Activated naive CD8-positive, alpha-beta T cell treated with anti-CD3 and anti-CD28 coated beads for 36 hours (primary cell): Measurements from ENCODE around the gene LLGL2. TPM values are rescaled to one million over a fixed set of nuclear protein-coding genes. Genes with fewer than 3 reads are reported as not detected.

Source experiments
- DNase-seq: peaks from one replicate; pipeline ENCODE4 v3.0.0; 2021
- H3K27ac Mint-ChIP-seq: one replicate; pipeline ENCODE4 v1.8.0; 2022; ENCODE audit warnings: mild to moderate bottlenecking, moderate library complexity, mixed read lengths
- H3K27me3 Mint-ChIP-seq: one replicate; pipeline ENCODE4 v1.8.0; 2022; ENCODE audit warnings: mild to moderate bottlenecking, mixed read lengths
- H3K36me3 Mint-ChIP-seq: one replicate; pipeline ENCODE4 v1.8.0; 2021; ENCODE audit warnings: mild to moderate bottlenecking, mixed read lengths
- H3K4me1 Mint-ChIP-seq: one replicate; pipeline ENCODE4 v1.8.0; 2021; ENCODE audit warnings: mixed read lengths
- H3K4me3 Mint-ChIP-seq: one replicate; pipeline ENCODE4 v1.8.0; 2022; ENCODE audit warnings: mild to moderate bottlenecking, moderate library complexity, mixed read lengths
- H3K9me3 Mint-ChIP-seq: one replicate; pipeline ENCODE4 v1.8.0; 2022; ENCODE audit warnings: mixed read lengths
- total RNA-seq, 2 experiments: library from RNA; stranded (reverse); gene quantifications; one replicate each; pipeline ENCODE4 v1.2.3, GENCODE V29; 2021

Gene LLGL2
- total RNA-seq, 2 experiments from 2014 or later = 4.8 to 5.0 TPM

GRCh38 chr17:75557852-75558665, 32.6 kb downstream of the LLGL2 start:
- Mint-ChIP-seq H3K27ac (no peak overlapping the region), H3K4me3 (no peak overlapping the region), H3K4me1 (no peaks in the 10 kb centered on the region), H3K27me3 (no peaks in the 10 kb centered on the region), H3K9me3 (no peaks in the 10 kb centered on the region), H3K36me3 (no peaks in the 10 kb centered on the region)
- DNase-seq = no peak

- H3K36me3 Mint-ChIP-seq = no peaks in the 10 kb centered on the region
- H3K4me3 Mint-ChIP-seq = no peak overlapping the region
- H3K27ac Mint-ChIP-seq = no peak overlapping the region
- H3K9me3 Mint-ChIP-seq = no peaks in the 10 kb centered on the region
- DNase-seq = no peak
- H3K4me1 Mint-ChIP-seq = no peaks in the 10 kb centered on the region
- H3K27me3 Mint-ChIP-seq = no peaks in the 10 kb centered on the region
These were observed 33.4 kb downstream of the LLGL2 start for GRCh38 chr17:75558666-75559530.

- H3K27ac Mint-ChIP-seq = no peak overlapping the region
These were observed 34.5 kb downstream of the LLGL2 start for GRCh38 chr17:75559958-75560533.

GRCh38 chr17:75561927-75562603, 36.6 kb downstream of the LLGL2 start:
- Mint-ChIP-seq H3K4me3 (no peak overlapping the region), H3K9me3 (no peaks in the 10 kb centered on the region)

More at GRCh38 chr17:75559958-75560533, 34.5 kb downstream of the LLGL2 start:
- H3K4me3 Mint-ChIP-seq = no peak overlapping the region
- no peaks in the 10 kb centered on the region for H3K36me3 Mint-ChIP-seq
- no peaks in the 10 kb centered on the region for H3K27me3 Mint-ChIP-seq
- H3K4me1 Mint-ChIP-seq = no peaks in the 10 kb centered on the region
- DNase-seq = no peak
- no peaks in the 10 kb centered on the region for H3K9me3 Mint-ChIP-seq

DNA sequence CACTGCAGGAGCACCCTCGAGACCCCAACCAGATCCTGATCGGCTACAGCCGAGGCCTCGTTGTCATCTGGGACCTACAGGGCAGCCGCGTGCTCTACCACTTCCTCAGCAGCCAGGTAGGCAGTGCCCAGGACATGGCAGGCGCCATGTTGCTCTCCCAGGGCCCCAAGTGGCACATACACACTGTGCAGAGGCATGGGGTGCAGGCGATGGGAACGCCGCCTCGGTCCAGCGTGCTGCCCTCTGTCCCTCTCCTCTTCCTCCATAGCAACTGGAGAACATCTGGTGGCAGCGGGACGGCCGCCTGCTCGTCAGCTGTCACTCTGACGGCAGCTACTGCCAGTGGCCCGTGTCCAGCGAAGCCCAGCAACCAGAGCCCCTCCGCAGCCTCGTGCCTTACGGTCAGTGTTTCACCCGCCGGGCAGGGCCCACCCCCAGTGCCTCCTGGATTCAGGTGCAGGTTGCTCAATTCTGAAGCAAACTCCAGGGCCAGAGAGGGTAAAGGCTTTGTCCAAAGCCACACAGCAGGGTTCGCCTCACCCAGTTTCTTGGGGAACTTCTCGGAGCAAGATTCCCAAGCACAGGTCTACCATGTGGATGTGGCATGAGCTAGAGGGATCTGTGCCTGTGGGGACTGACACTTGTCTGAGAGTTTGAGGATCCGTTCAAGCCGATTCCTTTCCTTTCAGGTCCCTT, 37.7 kb downstream of the LLGL2 start:
- Mint-ChIP-seq H3K36me3 (no peaks in the 10 kb centered on the region), H3K27me3 (no peaks in the 10 kb centered on the region), H3K4me1 (no peaks in the 10 kb centered on the region), H3K4me3 (no peak overlapping the region), H3K27ac (no peak overlapping the region), H3K9me3 (no peaks in the 10 kb centered on the region)
- no peak for DNase-seq

More at GRCh38 chr17:75561927-75562603, 36.6 kb downstream of the LLGL2 start:
- Mint-ChIP-seq H3K27ac (no peak overlapping the region), H3K4me1 (no peaks in the 10 kb centered on the region), H3K36me3 (no peaks in the 10 kb centered on the region), H3K27me3 (no peaks in the 10 kb centered on the region)
- DNase-seq = no peak

DNA sequence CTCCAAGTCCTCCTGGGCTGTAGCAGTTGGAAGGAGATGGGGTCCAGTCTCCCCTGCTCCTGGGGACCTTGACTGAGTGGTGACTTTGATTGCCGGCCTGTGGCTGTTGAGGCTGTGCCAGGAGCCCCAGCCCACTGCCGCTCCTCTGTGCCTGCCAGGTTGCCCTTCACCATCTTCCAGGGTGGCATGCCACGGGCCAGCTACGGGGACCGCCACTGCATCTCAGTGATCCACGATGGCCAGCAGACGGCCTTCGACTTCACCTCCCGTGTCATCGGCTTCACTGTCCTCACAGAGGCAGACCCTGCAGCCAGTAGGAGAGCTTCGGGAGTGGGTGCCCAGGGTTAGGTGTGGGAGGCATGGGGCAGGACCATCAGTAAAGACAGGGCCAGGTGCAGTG, 38.7 kb downstream of the LLGL2 start:
- no peak overlapping the region for H3K27ac Mint-ChIP-seq
- DNase-seq = no peak
- H3K4me3 Mint-ChIP-seq = no peak overlapping the region
- no peaks in the 10 kb centered on the region for H3K4me1 Mint-ChIP-seq
- H3K36me3 Mint-ChIP-seq = no peaks in the 10 kb centered on the region
- no peaks in the 10 kb centered on the region for H3K27me3 Mint-ChIP-seq
- H3K9me3 Mint-ChIP-seq = no peaks in the 10 kb centered on the region

GRCh38 chr17:75565066-75565465, 39.6 kb downstream of the LLGL2 start:
- Mint-ChIP-seq H3K27me3 (no peaks in the 10 kb centered on the region), H3K4me3 (no peak overlapping the region), H3K27ac (no peak overlapping the region), H3K4me1 (no peaks in the 10 kb centered on the region), H3K36me3 (no peaks in the 10 kb centered on the region), H3K9me3 (no peaks in the 10 kb centered on the region)
- no peak for DNase-seq

- Mint-ChIP-seq H3K27me3 (no peaks in the 10 kb centered on the region), H3K4me1 (no peaks in the 10 kb centered on the region), H3K36me3 (no peaks in the 10 kb centered on the region), H3K9me3 (no peaks in the 10 kb centered on the region), H3K27ac (no peak overlapping the region), H3K4me3 (no peak overlapping the region)
- DNase-seq = no peak
These were observed 40.1 kb downstream of the LLGL2 start for GRCh38 chr17:75565618-75566017.

DNA sequence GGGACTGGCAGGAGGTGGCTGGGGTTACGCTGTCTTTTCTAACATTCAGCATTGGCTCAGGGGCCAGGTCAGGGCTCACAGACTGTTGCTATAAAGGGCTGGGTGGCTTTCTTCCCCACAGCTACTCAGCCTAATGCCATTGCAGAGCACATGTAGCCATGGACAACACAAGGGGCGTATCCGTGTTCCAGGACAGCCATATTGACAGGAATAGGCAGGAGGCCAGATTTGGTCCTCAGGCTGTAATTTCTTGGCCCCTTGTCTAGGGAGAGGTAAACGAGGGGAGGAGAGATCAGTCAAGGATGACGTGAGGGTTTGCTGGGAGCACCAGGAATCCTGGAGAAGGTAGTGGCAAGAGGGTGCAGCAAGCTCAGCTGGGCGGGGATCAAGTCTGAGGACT, 40.9 kb downstream of the LLGL2 start:
- Mint-ChIP-seq H3K27me3 (no peaks in the 10 kb centered on the region), H3K4me3 (no peak overlapping the region), H3K36me3 (no peaks in the 10 kb centered on the region), H3K9me3 (no peaks in the 10 kb centered on the region), H3K27ac (no peak overlapping the region), H3K4me1 (no peaks in the 10 kb centered on the region)
- DNase-seq = no peak

DNA sequence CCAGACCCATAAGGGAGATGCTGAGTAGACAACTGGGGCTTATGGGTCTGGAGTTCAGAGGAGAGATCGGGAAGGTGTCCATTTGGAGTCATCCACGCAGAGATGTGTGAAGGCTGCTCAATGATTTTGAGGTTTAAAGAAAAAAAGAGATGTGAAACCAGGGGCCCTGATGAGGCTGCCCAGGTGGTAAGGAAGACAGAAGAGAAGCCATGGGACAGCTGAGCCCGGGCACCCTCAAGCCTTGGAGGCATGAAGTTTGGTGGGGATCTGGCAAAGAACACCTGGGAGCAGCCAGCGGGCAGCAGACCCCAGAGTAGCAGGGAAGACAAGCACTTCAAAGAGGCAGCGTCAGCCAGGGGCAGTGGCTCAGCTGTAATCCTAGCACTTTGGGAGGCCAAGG, 41.3 kb downstream of the LLGL2 start:
- Mint-ChIP-seq H3K4me3 (no peak overlapping the region), H3K27me3 (no peaks in the 10 kb centered on the region), H3K27ac (no peak overlapping the region), H3K9me3 (no peaks in the 10 kb centered on the region), H3K36me3 (no peaks in the 10 kb centered on the region), H3K4me1 (no peaks in the 10 kb centered on the region)
- DNase-seq = no peak

GRCh38 chr17:75568412-75569255, 43.1 kb downstream of the LLGL2 start:
- Mint-ChIP-seq H3K27me3 (no peaks in the 10 kb centered on the region), H3K9me3 (no peaks in the 10 kb centered on the region), H3K4me1 (no peaks in the 10 kb centered on the region), H3K27ac (no peak overlapping the region), H3K36me3 (no peaks in the 10 kb centered on the region), H3K4me3 (no peak overlapping the region)
- DNase-seq = no peak

DNA sequence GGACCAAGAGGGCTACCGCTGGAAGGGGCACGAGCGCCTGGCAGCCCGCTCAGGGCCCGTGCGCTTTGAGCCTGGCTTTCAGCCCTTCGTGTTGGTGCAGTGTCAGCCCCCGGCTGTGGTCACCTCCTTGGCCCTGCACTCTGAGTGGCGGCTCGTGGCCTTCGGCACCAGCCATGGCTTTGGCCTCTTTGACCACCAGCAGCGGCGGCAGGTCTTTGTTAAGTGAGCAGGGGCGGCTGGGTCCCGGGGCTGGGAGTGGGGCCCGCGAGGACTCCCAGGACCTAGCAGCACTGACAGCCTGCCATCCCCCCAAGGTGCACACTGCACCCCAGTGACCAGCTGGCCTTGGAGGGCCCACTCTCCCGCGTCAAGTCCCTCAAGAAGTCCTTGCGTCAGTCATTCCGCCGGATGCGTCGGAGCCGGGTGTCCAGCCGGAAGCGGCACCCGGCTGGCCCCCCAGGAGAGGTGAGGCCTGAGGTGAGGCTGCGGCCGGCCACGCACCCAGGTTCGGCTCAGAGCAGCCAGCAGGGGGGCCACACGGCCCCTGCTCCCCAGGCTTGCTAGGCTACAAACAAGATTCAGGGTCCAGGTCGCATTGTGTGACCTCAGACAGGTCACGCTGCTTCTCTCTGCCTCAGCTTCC, 44.7 kb downstream of the LLGL2 start:
- no peak for DNase-seq
- H3K27me3 Mint-ChIP-seq = no peaks in the 10 kb centered on the region
- no peak overlapping the region for H3K27ac Mint-ChIP-seq
- no peaks in the 10 kb centered on the region for H3K9me3 Mint-ChIP-seq
- no peaks in the 10 kb centered on the region for H3K36me3 Mint-ChIP-seq
- no peak overlapping the region for H3K4me3 Mint-ChIP-seq
- no peaks in the 10 kb centered on the region for H3K4me1 Mint-ChIP-seq

GRCh38 chr17:75570772-75571171, 45.3 kb downstream of the LLGL2 start:
- DNase-seq = no peak
- H3K9me3 Mint-ChIP-seq = no peaks in the 10 kb centered on the region
- H3K36me3 Mint-ChIP-seq = no peaks in the 10 kb centered on the region
- no peak overlapping the region for H3K27ac Mint-ChIP-seq
- H3K4me3 Mint-ChIP-seq = no peak overlapping the region
- H3K27me3 Mint-ChIP-seq = no peaks in the 10 kb centered on the region
- H3K4me1 Mint-ChIP-seq = no peaks in the 10 kb centered on the region
